ELR (cell line): ENCODE data around the gene GNAQ.
A peak's percentile ranks its signal among the peaks of the same experiment; 100 is the strongest.

Experiments used
- DNase-seq: peaks from one replicate; pipeline ENCODE4 v3.0.0-alpha.2; 2015; ENCODE audit warnings: low read depth

Gene GNAQ

GRCh38 chr9:77944556-77945243, 86.9 kb downstream of the GNAQ start:
- no peak for DNase-seq

GRCh38 chr9:77943057-77943456, 88.6 kb downstream of the GNAQ start:
- DNase-seq, result no peak

- no peak for DNase-seq
These were observed 92.4 kb downstream of the GNAQ start for GRCh38 chr9:77939149-77939668.

GRCh38 chr9:77938163-77938562, 93.4 kb downstream of the GNAQ start:
- no peak for DNase-seq

GRCh38 chr9:77935974-77936373, 95.6 kb downstream of the GNAQ start:
- DNase-seq, result no peak

- no peak for DNase-seq
These were observed 96.4 kb downstream of the GNAQ start for GRCh38 chr9:77935211-77935610.

- DNase-seq, result no peak
These were observed 97.6 kb downstream of the GNAQ start for GRCh38 chr9:77933976-77934375.

GRCh38 chr9:77933019-77933418, 98.6 kb downstream of the GNAQ start:
- peak; percentile 15 for DNase-seq

GRCh38 chr9:77929942-77930341, 101.7 kb downstream of the GNAQ start:
- no peak for DNase-seq

- peak; percentile 45 for DNase-seq
These were observed 104.3 kb downstream of the GNAQ start for GRCh38 chr9:77927265-77927664.

GRCh38 chr9:77926371-77926878, 105.2 kb downstream of the GNAQ start:
- DNase-seq, result peak; percentile 88

GRCh38 chr9:77922591-77922990, 109.0 kb downstream of the GNAQ start:
- no peak for DNase-seq

- no peak for DNase-seq
These were observed 113.8 kb downstream of the GNAQ start for GRCh38 chr9:77917800-77918199.

GRCh38 chr9:77916820-77917219, 114.8 kb downstream of the GNAQ start:
- no peak for DNase-seq

GRCh38 chr9:77916410-77916819, 115.2 kb downstream of the GNAQ start:
- DNase-seq, result no peak

- DNase-seq, result no peak
These were observed 115.9 kb downstream of the GNAQ start for GRCh38 chr9:77915744-77916143.

GRCh38 chr9:77912895-77913693, 118.5 kb downstream of the GNAQ start:
- peak; percentile 74 for DNase-seq

GRCh38 chr9:77911928-77912327, 119.7 kb downstream of the GNAQ start:
- DNase-seq, result no peak

GRCh38 chr9:77910194-77910621, 121.4 kb downstream of the GNAQ start:
- no peak for DNase-seq

GRCh38 chr9:77909306-77909705, 122.3 kb downstream of the GNAQ start:
- DNase-seq, result no peak

- DNase-seq, result no peak
These were observed 123.3 kb downstream of the GNAQ start for GRCh38 chr9:77908293-77908692.

- DNase-seq, result peak; percentile 75
These were observed 124.0 kb downstream of the GNAQ start for GRCh38 chr9:77907585-77907984.

- no peak for DNase-seq
These were observed 124.6 kb downstream of the GNAQ start for GRCh38 chr9:77906991-77907390.
